ENCODE results near the gene AGAP1. TPM values are rescaled to one million over a fixed set of nuclear protein-coding genes. Genes with fewer than 3 reads are reported as not detected.
"Not testable (repeated sequence)": the region's sequence is repeated elsewhere in the genome, so short reads cannot be mapped to it uniquely, and the experiment has no call there.

Gene AGAP1
- total RNA-seq, 1 donor from 2014 or later, result 43.9 TPM

- no peak for DNase-seq (ENCODE audit: low spot score)
- H3K4me1 Mint-ChIP-seq (ENCODE audit: unreplicated experiment), result peaks cover 4% of the 10 kb centered on the region
- no peak overlapping the region for H3K4me3 Mint-ChIP-seq (ENCODE audit: unreplicated experiment)
- H3K27me3 Mint-ChIP-seq (ENCODE audit: unreplicated experiment), result peaks cover 4% of the 10 kb centered on the region
- no peak overlapping the region for H3K27ac Mint-ChIP-seq (ENCODE audit: unreplicated experiment)
- no peaks in the 10 kb centered on the region for H3K9me3 Mint-ChIP-seq (ENCODE audit: unreplicated experiment)
- peaks cover 5% of the 10 kb centered on the region for H3K36me3 Mint-ChIP-seq (ENCODE audit: low read depth, unreplicated experiment)
- TF ChIP-seq CTCF (IDR thresholded peaks at IDR 0.05; ENCODE audit: unreplicated experiment), result no peak
Measured at GRCh38 chr2:235945608-235946140, 451.8 kb downstream of the AGAP1 start.

- DNase-seq (ENCODE audit: low spot score), result no peak
- peak overlapping the region; percentile 42 for H3K27ac Mint-ChIP-seq (ENCODE audit: unreplicated experiment)
- TF ChIP-seq CTCF (IDR thresholded peaks at IDR 0.05; ENCODE audit: unreplicated experiment), result no peak
- no peak overlapping the region for H3K4me3 Mint-ChIP-seq (ENCODE audit: unreplicated experiment)
- H3K36me3 Mint-ChIP-seq (ENCODE audit: low read depth, unreplicated experiment), result peaks cover 4% of the 10 kb centered on the region
- no peaks in the 10 kb centered on the region for H3K9me3 Mint-ChIP-seq (ENCODE audit: unreplicated experiment)
- peaks cover 3% of the 10 kb centered on the region for H3K27me3 Mint-ChIP-seq (ENCODE audit: unreplicated experiment)
- peaks cover 10% of the 10 kb centered on the region for H3K4me1 Mint-ChIP-seq (ENCODE audit: unreplicated experiment)
Measured at GRCh38 chr2:235946590-235946989, 452.7 kb downstream of the AGAP1 start.

GRCh38 chr2:235947055-235947454, 453.2 kb downstream of the AGAP1 start:
- peaks cover 15% of the 10 kb centered on the region for H3K4me1 Mint-ChIP-seq (ENCODE audit: unreplicated experiment)
- H3K36me3 Mint-ChIP-seq (ENCODE audit: low read depth, unreplicated experiment); H3K9me3 Mint-ChIP-seq (ENCODE audit: unreplicated experiment); DNase-seq (ENCODE audit: low spot score); H3K27me3 Mint-ChIP-seq (ENCODE audit: unreplicated experiment); H3K27ac Mint-ChIP-seq (ENCODE audit: unreplicated experiment); H3K4me3 Mint-ChIP-seq (ENCODE audit: unreplicated experiment): not testable (repeated sequence)

GRCh38 chr2:235949567-235950472, 456.0 kb downstream of the AGAP1 start:
- DNase-seq (ENCODE audit: low spot score), result no peak
- TF ChIP-seq CTCF (IDR thresholded peaks at IDR 0.05; ENCODE audit: unreplicated experiment), result no peak
- peaks cover 15% of the 10 kb centered on the region for H3K4me1 Mint-ChIP-seq (ENCODE audit: unreplicated experiment)
- H3K4me3 Mint-ChIP-seq (ENCODE audit: unreplicated experiment), result no peak overlapping the region
- H3K36me3 Mint-ChIP-seq (ENCODE audit: low read depth, unreplicated experiment), result no peaks in the 10 kb centered on the region
- no peak overlapping the region for H3K27ac Mint-ChIP-seq (ENCODE audit: unreplicated experiment)
- H3K9me3 Mint-ChIP-seq (ENCODE audit: unreplicated experiment), result no peaks in the 10 kb centered on the region
- H3K27me3 Mint-ChIP-seq (ENCODE audit: unreplicated experiment), result peaks cover 2% of the 10 kb centered on the region

- TF ChIP-seq CTCF (IDR thresholded peaks at IDR 0.05; ENCODE audit: unreplicated experiment), result no peak
- no peak overlapping the region for H3K27ac Mint-ChIP-seq (ENCODE audit: unreplicated experiment)
- peaks cover 2% of the 10 kb centered on the region for H3K27me3 Mint-ChIP-seq (ENCODE audit: unreplicated experiment)
- no peak for DNase-seq (ENCODE audit: low spot score)
- peaks cover 15% of the 10 kb centered on the region for H3K4me1 Mint-ChIP-seq (ENCODE audit: unreplicated experiment)
- H3K9me3 Mint-ChIP-seq (ENCODE audit: unreplicated experiment), result no peaks in the 10 kb centered on the region
- H3K36me3 Mint-ChIP-seq (ENCODE audit: low read depth, unreplicated experiment), result no peaks in the 10 kb centered on the region
- no peak overlapping the region for H3K4me3 Mint-ChIP-seq (ENCODE audit: unreplicated experiment)
Measured at GRCh38 chr2:235950473-235950809, 456.6 kb downstream of the AGAP1 start.
